ENCODE results near the gene DHCR24.

DHCR24 gene

GRCh38 chr1:54846716-54847284 lies 40.2 kb downstream of the DHCR24 start:
- no peak for DNase-seq (ENCODE audit: low read depth, low spot score)

GRCh38 chr1:54846301-54846700 lies 40.7 kb downstream of the DHCR24 start:
- no peak for DNase-seq (ENCODE audit: low read depth, low spot score)

- no peak for DNase-seq (ENCODE audit: low read depth, low spot score)
Measured at GRCh38 chr1:54845772-54846171, 41.2 kb downstream of the DHCR24 start.

- DNase-seq (ENCODE audit: low read depth, low spot score), result no peak
Measured at GRCh38 chr1:54844564-54844963, 42.4 kb downstream of the DHCR24 start.

- no peak for DNase-seq (ENCODE audit: low read depth, low spot score)
Measured at GRCh38 chr1:54843449-54843848, 43.5 kb downstream of the DHCR24 start.

GRCh38 chr1:54842963-54843362 lies 44.0 kb downstream of the DHCR24 start:
- no peak for DNase-seq (ENCODE audit: low read depth, low spot score)

GRCh38 chr1:54842206-54842915 lies 44.6 kb downstream of the DHCR24 start:
- DNase-seq (ENCODE audit: low read depth, low spot score), result no peak

- no peak for DNase-seq (ENCODE audit: low read depth, low spot score)
Measured at GRCh38 chr1:54839824-54840223, 47.2 kb downstream of the DHCR24 start.

- no peak for DNase-seq (ENCODE audit: low read depth, low spot score)
Measured at GRCh38 chr1:54838565-54839180, 48.3 kb downstream of the DHCR24 start.

GRCh38 chr1:54837002-54837853 lies 49.8 kb downstream of the DHCR24 start:
- DNase-seq (ENCODE audit: low read depth, low spot score), result no peak

GRCh38 chr1:54836594-54836993 lies 50.4 kb downstream of the DHCR24 start:
- no peak for DNase-seq (ENCODE audit: low read depth, low spot score)

- DNase-seq (ENCODE audit: low read depth, low spot score), result no peak
Measured at GRCh38 chr1:54835970-54836369, 51.0 kb downstream of the DHCR24 start.

GRCh38 chr1:54835131-54835898 lies 51.7 kb downstream of the DHCR24 start:
- no peak for DNase-seq (ENCODE audit: low read depth, low spot score)

GRCh38 chr1:54834007-54834541 lies 52.9 kb downstream of the DHCR24 start:
- DNase-seq (ENCODE audit: low read depth, low spot score), result no peak

- no peak for DNase-seq (ENCODE audit: low read depth, low spot score)
Measured at GRCh38 chr1:54833121-54833520, 53.9 kb downstream of the DHCR24 start.

- no peak for DNase-seq (ENCODE audit: low read depth, low spot score)
Measured at GRCh38 chr1:54826226-54826816, 60.7 kb downstream of the DHCR24 start.

- no peak for DNase-seq (ENCODE audit: low read depth, low spot score)
Measured at GRCh38 chr1:54825696-54826095, 61.3 kb downstream of the DHCR24 start.

- no peak for DNase-seq (ENCODE audit: low read depth, low spot score)
Measured at GRCh38 chr1:54823670-54824069, 63.3 kb downstream of the DHCR24 start.

GRCh38 chr1:54819733-54820132 lies 67.3 kb downstream of the DHCR24 start:
- DNase-seq (ENCODE audit: low read depth, low spot score), result no peak

- DNase-seq (ENCODE audit: low read depth, low spot score), result no peak
Measured at GRCh38 chr1:54819195-54819536, 67.8 kb downstream of the DHCR24 start.

Data from astrocyte of the hippocampus (primary cell).